ENCODE measurements around the gene HNRNPL.
"Not testable (repeated sequence)": the region's sequence is repeated elsewhere in the genome, so short reads cannot be mapped to it uniquely, and the experiment has no call there.

Gene HNRNPL

DNA sequence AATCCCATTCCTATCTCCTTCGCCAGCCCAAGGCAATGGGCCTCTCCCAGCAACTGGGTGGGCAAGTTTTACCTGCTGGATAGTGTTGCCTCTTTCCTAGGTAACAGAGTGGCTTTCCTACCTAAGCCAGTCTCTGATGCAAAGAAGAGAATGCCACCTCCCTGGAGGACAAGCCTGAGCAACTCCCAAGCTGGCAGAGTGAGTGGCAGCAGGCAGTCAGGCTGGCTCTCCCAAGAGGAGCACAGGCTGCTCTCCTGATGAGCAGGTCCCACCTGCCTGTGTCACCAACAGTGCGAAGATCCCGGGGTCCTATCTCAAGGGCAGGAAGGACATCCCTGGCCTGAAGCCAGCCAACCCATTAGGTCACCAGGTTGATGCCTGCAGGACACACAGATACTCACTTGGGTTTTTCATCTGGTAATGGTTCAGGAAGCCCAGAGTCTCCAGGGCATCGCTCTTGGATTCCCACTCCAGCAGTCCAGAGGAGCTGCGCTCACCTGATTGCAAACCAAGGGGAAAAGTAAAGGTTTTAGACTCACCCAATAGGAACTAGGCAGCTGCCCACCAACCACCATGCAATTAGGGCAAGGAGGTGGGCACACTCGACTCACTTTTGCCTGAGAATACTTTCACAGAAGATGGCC, 12.7 kb downstream of the HNRNPL start:
- Histone ChIP-seq H3K9me3 (ENCODE audit: control insufficient read depth in 2 of 2, low read length in 2 of 2) (no peaks in the 10 kb centered on the region), H3K36me3 (ENCODE audit: control insufficient read depth in 2 of 2, insufficient read depth in 2 of 2, low read length in 2 of 2) (peaks cover 55% of the 10 kb centered on the region in 2 donors), H3K27ac (ENCODE audit: low read length) (peak overlapping the region; percentile 24), H3K4me3 (ENCODE audit: low read length in 2 of 2) (no peak overlapping the region), H3K4me1 (ENCODE audit: control insufficient read depth, insufficient read depth, low read length) (peaks cover 23% of the 10 kb centered on the region), H3K27me3 (ENCODE audit: control insufficient read depth in 1 of 2, insufficient read depth in 2 of 2, low read length in 2 of 2) (no peaks in the 10 kb centered on the region), H3K9ac (ENCODE audit: low read length in 2 of 2) (no peak overlapping the region)

DNA sequence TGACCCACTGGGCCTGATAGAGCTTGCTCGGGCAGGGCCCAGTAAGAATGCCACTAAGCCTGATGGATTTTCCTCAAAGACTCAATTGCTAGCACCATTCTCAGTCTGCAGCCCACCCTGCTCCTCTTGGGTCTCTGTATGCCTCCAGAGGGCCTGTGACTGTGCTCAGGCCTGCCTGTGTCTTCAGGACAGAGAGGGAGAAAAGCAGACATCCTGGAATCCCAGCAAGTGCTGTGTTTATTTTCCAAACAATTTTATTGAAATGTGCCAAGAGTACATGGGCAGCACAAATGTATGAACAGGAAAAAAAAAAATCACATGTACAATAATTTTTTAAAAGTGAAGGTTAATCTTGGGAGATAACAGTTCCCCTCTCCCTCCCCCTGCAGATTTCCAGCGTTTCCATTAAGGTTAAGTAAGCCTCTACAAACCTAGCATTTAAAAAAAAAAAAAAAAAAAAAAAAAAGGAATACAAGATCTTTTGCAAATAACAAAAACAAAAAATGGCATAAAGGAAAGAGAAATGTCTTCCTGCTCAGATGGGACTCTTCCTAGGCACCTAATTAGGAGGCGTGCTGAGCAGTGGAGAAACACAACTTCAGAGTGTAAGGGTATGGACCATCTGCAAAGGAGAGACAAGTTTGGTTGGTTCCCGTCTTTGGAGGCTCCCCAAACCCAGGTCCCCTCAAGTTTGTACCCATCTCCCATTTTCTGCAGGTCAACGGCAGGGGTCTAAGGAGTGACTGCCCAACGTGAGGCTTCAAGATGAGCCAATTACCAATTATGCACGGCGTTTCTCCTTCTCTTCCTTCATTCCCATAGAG, 13.4 kb downstream of the HNRNPL start:
- H3K36me3 ChIP-seq (ENCODE audit: control insufficient read depth in 2 of 2, insufficient read depth in 2 of 2, low read length in 2 of 2) = peaks cover 47 to 49% of the 10 kb centered on the region in 2 donors
- H3K9ac ChIP-seq (ENCODE audit: low read length in 2 of 2) = no peak overlapping the region
- no peak overlapping the region for H3K4me3 ChIP-seq (ENCODE audit: low read length in 2 of 2)
- peak overlapping the region; percentile 18 for H3K27ac ChIP-seq (ENCODE audit: low read length)
- H3K27me3 ChIP-seq (ENCODE audit: control insufficient read depth in 1 of 2, insufficient read depth in 2 of 2, low read length in 2 of 2) = no peaks in the 10 kb centered on the region
- H3K4me1 ChIP-seq (ENCODE audit: control insufficient read depth, insufficient read depth, low read length) = peaks cover 26% of the 10 kb centered on the region
- no peaks in the 10 kb centered on the region for H3K9me3 ChIP-seq (ENCODE audit: control insufficient read depth in 2 of 2, low read length in 2 of 2)

- Histone ChIP-seq H3K4me1 (ENCODE audit: control insufficient read depth, insufficient read depth, low read length) (peaks cover 39% of the 10 kb centered on the region), H3K27ac (ENCODE audit: low read length) (no peak overlapping the region), H3K9ac (ENCODE audit: low read length in 2 of 2) (no peak overlapping the region), H3K9me3 (ENCODE audit: control insufficient read depth in 2 of 2, low read length in 2 of 2) (no peaks in the 10 kb centered on the region), H3K36me3 (ENCODE audit: control insufficient read depth in 2 of 2, insufficient read depth in 2 of 2, low read length in 2 of 2) (peaks cover 37 to 38% of the 10 kb centered on the region in 2 donors), H3K4me3 (ENCODE audit: low read length in 2 of 2) (no peak overlapping the region), H3K27me3 (ENCODE audit: control insufficient read depth in 1 of 2, insufficient read depth in 2 of 2, low read length in 2 of 2) (no peaks in the 10 kb centered on the region)
These were observed 15.2 kb downstream of the HNRNPL start for GRCh38 chr19:38834590-38834989.

DNA sequence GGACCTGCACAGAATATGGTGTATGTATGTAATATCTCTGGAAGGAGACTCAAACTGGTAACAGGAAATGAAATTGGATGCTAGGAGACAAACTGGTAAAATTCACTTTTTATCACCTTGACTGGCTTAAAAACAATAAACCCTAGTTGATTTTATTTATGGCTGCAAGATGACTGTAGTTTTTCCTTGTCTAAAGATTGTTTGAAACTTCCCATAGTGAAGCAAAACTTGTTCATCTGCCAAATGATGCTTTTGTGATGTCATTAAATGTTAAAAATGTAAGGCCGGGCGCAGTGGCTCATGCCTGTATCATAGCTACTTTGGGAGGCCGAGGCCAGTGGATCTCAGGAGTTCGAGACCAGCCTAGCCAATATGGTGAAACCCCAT, 15.7 kb downstream of the HNRNPL start:
- Histone ChIP-seq H3K36me3 (ENCODE audit: control insufficient read depth in 2 of 2, insufficient read depth in 2 of 2, low read length in 2 of 2) (peaks cover 32 to 33% of the 10 kb centered on the region in 2 donors), H3K9me3 (ENCODE audit: control insufficient read depth in 2 of 2, low read length in 2 of 2) (no peaks in the 10 kb centered on the region), H3K27me3 (ENCODE audit: control insufficient read depth in 1 of 2, insufficient read depth in 2 of 2, low read length in 2 of 2) (no peaks in the 10 kb centered on the region), H3K4me3 (ENCODE audit: low read length in 2 of 2) (no peak overlapping the region), H3K27ac (ENCODE audit: low read length) (no peak overlapping the region), H3K9ac (ENCODE audit: low read length in 2 of 2) (no peak overlapping the region), H3K4me1 (ENCODE audit: control insufficient read depth, insufficient read depth, low read length) (peaks cover 39% of the 10 kb centered on the region)

GRCh38 chr19:38833092-38833425, 16.7 kb downstream of the HNRNPL start:
- Histone ChIP-seq H3K4me3 (ENCODE audit: low read length in 2 of 2) (no peak overlapping the region), H3K36me3 (ENCODE audit: control insufficient read depth in 2 of 2, insufficient read depth in 2 of 2, low read length in 2 of 2) (peaks cover 22 to 24% of the 10 kb centered on the region in 2 donors), H3K4me1 (ENCODE audit: control insufficient read depth, insufficient read depth, low read length) (peaks cover 39% of the 10 kb centered on the region), H3K27ac (ENCODE audit: low read length) (peak overlapping the region; percentile 97), H3K9me3 (ENCODE audit: control insufficient read depth in 2 of 2, low read length in 2 of 2) (no peaks in the 10 kb centered on the region), H3K9ac (ENCODE audit: low read length in 2 of 2) (no peak overlapping the region), H3K27me3 (ENCODE audit: control insufficient read depth in 1 of 2, insufficient read depth in 2 of 2, low read length in 2 of 2) (no peaks in the 10 kb centered on the region)

DNA sequence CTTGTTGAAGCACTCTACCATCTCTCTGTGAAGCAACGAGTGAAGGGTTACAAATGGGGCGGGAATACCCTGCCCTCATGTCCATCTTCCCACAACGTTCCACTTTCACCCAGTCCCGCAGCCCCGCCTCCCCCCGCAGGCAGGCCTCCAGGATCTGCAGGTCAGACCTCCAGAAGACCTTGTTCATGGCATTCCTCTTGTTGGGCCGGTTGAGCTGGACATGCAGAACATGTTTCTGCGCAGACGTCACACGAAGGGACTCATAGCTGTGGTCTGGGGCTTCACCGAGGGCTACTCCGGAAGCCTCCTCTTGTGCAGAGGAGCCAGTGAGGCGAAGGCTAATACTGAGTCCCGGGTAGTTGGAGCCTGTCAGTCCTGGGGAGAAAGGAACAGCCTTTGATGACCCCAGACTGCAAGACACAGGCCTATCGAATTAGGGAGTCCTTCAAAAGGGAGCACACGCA, 18.6 kb downstream of the HNRNPL start:
- no peaks in the 10 kb centered on the region for H3K9me3 ChIP-seq (ENCODE audit: control insufficient read depth in 2 of 2, low read length in 2 of 2)
- peaks cover 32% of the 10 kb centered on the region for H3K4me1 ChIP-seq (ENCODE audit: control insufficient read depth, insufficient read depth, low read length)
- H3K4me3 ChIP-seq (ENCODE audit: low read length in 2 of 2) = peak overlapping the region; percentile 95 to 98
- peak overlapping the region; percentile 97 for H3K27ac ChIP-seq (ENCODE audit: low read length)
- no peaks in the 10 kb centered on the region for H3K27me3 ChIP-seq (ENCODE audit: control insufficient read depth in 1 of 2, insufficient read depth in 2 of 2, low read length in 2 of 2)
- H3K36me3 ChIP-seq (ENCODE audit: control insufficient read depth in 2 of 2, insufficient read depth in 2 of 2, low read length in 2 of 2) = peaks cover 13 to 17% of the 10 kb centered on the region in 2 donors
- peak overlapping the region; percentile 90 to 99 for H3K9ac ChIP-seq (ENCODE audit: low read length in 2 of 2)

GRCh38 chr19:38830039-38830733, 19.6 kb downstream of the HNRNPL start:
- Histone ChIP-seq H3K27ac (ENCODE audit: low read length) (no peak overlapping the region), H3K9me3 (ENCODE audit: control insufficient read depth in 2 of 2, low read length in 2 of 2) (no peaks in the 10 kb centered on the region), H3K36me3 (ENCODE audit: control insufficient read depth in 2 of 2, insufficient read depth in 2 of 2, low read length in 2 of 2) (peaks cover 12 to 13% of the 10 kb centered on the region in 2 donors)

GRCh38 chr19:38829203-38829602, 20.6 kb downstream of the HNRNPL start:
- peaks cover 13 to 15% of the 10 kb centered on the region in 2 donors for H3K36me3 ChIP-seq (ENCODE audit: control insufficient read depth in 2 of 2, insufficient read depth in 2 of 2, low read length in 2 of 2)
- H3K4me1 ChIP-seq (ENCODE audit: control insufficient read depth, insufficient read depth, low read length) = peaks cover 21% of the 10 kb centered on the region
- H3K27ac ChIP-seq (ENCODE audit: low read length); H3K9ac ChIP-seq (ENCODE audit: low read length in 2 of 2); H3K4me3 ChIP-seq (ENCODE audit: low read length in 2 of 2); H3K9me3 ChIP-seq (ENCODE audit: control insufficient read depth in 2 of 2, low read length in 2 of 2); H3K27me3 ChIP-seq (ENCODE audit: control insufficient read depth in 1 of 2, insufficient read depth in 2 of 2, low read length in 2 of 2): not testable (repeated sequence)

More at GRCh38 chr19:38830039-38830733, 19.6 kb downstream of the HNRNPL start:
- Histone ChIP-seq H3K4me3 (ENCODE audit: low read length in 2 of 2) (peak overlapping the region in 1 of 2 donors; percentile 98), H3K4me1 (ENCODE audit: control insufficient read depth, insufficient read depth, low read length) (peaks cover 22% of the 10 kb centered on the region), H3K27me3 (ENCODE audit: control insufficient read depth in 1 of 2, insufficient read depth in 2 of 2, low read length in 2 of 2) (no peaks in the 10 kb centered on the region), H3K9ac (ENCODE audit: low read length in 2 of 2) (no peak overlapping the region)

DNA sequence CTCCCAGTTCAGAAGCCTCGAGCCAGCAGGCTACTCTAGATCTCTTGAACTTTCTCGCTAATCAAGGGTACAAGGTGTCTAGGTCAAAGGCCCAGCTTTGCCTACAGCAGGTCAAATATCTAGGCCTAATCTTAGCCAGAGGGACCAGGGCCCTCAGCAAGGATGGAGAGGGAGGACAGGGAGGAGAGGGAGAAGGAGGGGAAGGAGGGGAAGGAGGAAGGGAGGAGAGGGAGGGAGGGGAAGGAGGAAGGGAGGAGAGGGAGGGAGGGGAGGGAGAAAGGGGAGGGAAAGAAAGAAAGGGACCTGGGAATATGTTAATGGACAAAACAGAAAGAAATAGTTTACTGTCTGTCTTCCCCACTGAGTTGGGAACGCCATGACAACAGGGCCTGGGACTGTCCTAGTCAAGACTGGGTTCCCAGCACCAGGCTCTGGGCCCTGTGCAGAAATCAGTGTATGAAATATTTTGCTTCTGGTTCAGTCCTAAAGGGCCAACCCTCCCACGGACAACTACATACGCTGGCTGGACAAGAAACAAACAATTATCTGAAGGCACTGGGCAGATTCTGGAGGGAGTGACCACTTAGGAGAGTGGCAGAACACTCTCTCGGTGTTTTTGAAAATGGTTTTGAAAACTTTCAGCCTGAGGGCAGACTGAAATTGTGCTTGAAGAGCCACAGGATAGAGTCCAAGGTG, 22.8 kb downstream of the HNRNPL start:
- Histone ChIP-seq H3K4me3 (ENCODE audit: low read length in 2 of 2) (no peak overlapping the region), H3K9me3 (ENCODE audit: control insufficient read depth in 2 of 2, low read length in 2 of 2) (no peaks in the 10 kb centered on the region), H3K27ac (ENCODE audit: low read length) (no peak overlapping the region), H3K27me3 (ENCODE audit: control insufficient read depth in 1 of 2, insufficient read depth in 2 of 2, low read length in 2 of 2) (no peaks in the 10 kb centered on the region), H3K9ac (ENCODE audit: low read length in 2 of 2) (peak overlapping the region in 1 of 2 donors; percentile 51), H3K36me3 (ENCODE audit: control insufficient read depth in 2 of 2, insufficient read depth in 2 of 2, low read length in 2 of 2) (peaks cover 17 to 19% of the 10 kb centered on the region in 2 donors), H3K4me1 (ENCODE audit: control insufficient read depth, insufficient read depth, low read length) (peaks cover 15% of the 10 kb centered on the region)

GRCh38 chr19:38825936-38826335, 23.9 kb downstream of the HNRNPL start:
- H3K9ac ChIP-seq (ENCODE audit: low read length in 2 of 2); H3K27ac ChIP-seq (ENCODE audit: low read length); H3K4me3 ChIP-seq (ENCODE audit: low read length in 2 of 2); H3K9me3 ChIP-seq (ENCODE audit: control insufficient read depth in 2 of 2, low read length in 2 of 2); H3K27me3 ChIP-seq (ENCODE audit: control insufficient read depth in 1 of 2, insufficient read depth in 2 of 2, low read length in 2 of 2); H3K4me1 ChIP-seq (ENCODE audit: control insufficient read depth, insufficient read depth, low read length): not testable (repeated sequence)
- peaks cover 17 to 19% of the 10 kb centered on the region in 2 donors for H3K36me3 ChIP-seq (ENCODE audit: control insufficient read depth in 2 of 2, insufficient read depth in 2 of 2, low read length in 2 of 2)

Data from stomach smooth muscle (tissue), 2 donors.